Measurements from ENCODE around the gene NME9.

The NME9 gene

GRCh38 chr3:138256022-138256421 lies 73.6 kb downstream of the NME9 start:
- H3K4me3 ChIP-seq (ENCODE audit: low read length): no peak overlapping the region
- no peak overlapping the region for H3K27ac ChIP-seq (ENCODE audit: low read length)
- H3K9me3 ChIP-seq (ENCODE audit: control insufficient read depth, insufficient read depth, low read length): no peaks in the 10 kb centered on the region
- DNase-seq (ENCODE audit: low read depth, low spot score): no peak
- no peaks in the 10 kb centered on the region for H3K27me3 ChIP-seq (ENCODE audit: control insufficient read depth, insufficient read depth, low read length)
- no peaks in the 10 kb centered on the region for H3K36me3 ChIP-seq (ENCODE audit: control insufficient read depth, insufficient read depth, low read length)
- no peaks in the 10 kb centered on the region for H3K4me1 ChIP-seq (ENCODE audit: control insufficient read depth, insufficient read depth, low read length)
- no CpG with 5 or more reads among the region's 1 CpG for WGBS (ENCODE audit: insufficient coverage, insufficient read length)

- Histone ChIP-seq H3K4me1 (ENCODE audit: control insufficient read depth, insufficient read depth, low read length) (no peaks in the 10 kb centered on the region), H3K36me3 (ENCODE audit: control insufficient read depth, insufficient read depth, low read length) (no peaks in the 10 kb centered on the region), H3K4me3 (ENCODE audit: low read length) (no peak overlapping the region), H3K9me3 (ENCODE audit: control insufficient read depth, insufficient read depth, low read length) (no peaks in the 10 kb centered on the region), H3K27me3 (ENCODE audit: control insufficient read depth, insufficient read depth, low read length) (no peaks in the 10 kb centered on the region), H3K27ac (ENCODE audit: low read length) (no peak overlapping the region)
- no CpG with 5 or more reads among the region's 1 CpG for WGBS (ENCODE audit: insufficient coverage, insufficient read length)
- no peak for DNase-seq (ENCODE audit: low read depth, low spot score)
These were observed 75.4 kb downstream of the NME9 start for GRCh38 chr3:138254216-138254615.

- Histone ChIP-seq H3K4me3 (ENCODE audit: low read length) (no peak overlapping the region), H3K27ac (ENCODE audit: low read length) (no peak overlapping the region), H3K4me1 (ENCODE audit: control insufficient read depth, insufficient read depth, low read length) (no peaks in the 10 kb centered on the region), H3K36me3 (ENCODE audit: control insufficient read depth, insufficient read depth, low read length) (no peaks in the 10 kb centered on the region), H3K9me3 (ENCODE audit: control insufficient read depth, insufficient read depth, low read length) (no peaks in the 10 kb centered on the region), H3K27me3 (ENCODE audit: control insufficient read depth, insufficient read depth, low read length) (no peaks in the 10 kb centered on the region)
- WGBS (ENCODE audit: insufficient coverage, insufficient read length): no CpG with 5 or more reads among the region's 1 CpG
- no peak for DNase-seq (ENCODE audit: low read depth, low spot score)
These were observed 76.0 kb downstream of the NME9 start for GRCh38 chr3:138253609-138254008.
